IPS-18c (cell line): ENCODE data around the gene LHFPL6.

ENCODE experiments used
- H3K4me3 ChIP-seq: 2 replicates; pipeline ENCODE4 v1.7.0; 2013; ENCODE audit warnings: low read depth, mild to moderate bottlenecking, low read length, moderate library complexity; ENCODE audit not compliant: insufficient read depth
- H3K9me3 ChIP-seq: one replicate; pipeline ENCODE4 v1.6.1; 2013; ENCODE audit warnings: mild to moderate bottlenecking, low read length, moderate library complexity; ENCODE audit not compliant: control insufficient read depth, insufficient read depth

The LHFPL6 gene

GRCh38 chr13:39306639-39307589 is 296.1 kb downstream of the LHFPL6 start:
- no peaks in the 10 kb centered on the region for H3K9me3 ChIP-seq
- H3K4me3 ChIP-seq = no peak overlapping the region

- H3K9me3 ChIP-seq = no peaks in the 10 kb centered on the region
Observed at GRCh38 chr13:39302820-39303219, 300.2 kb downstream of the LHFPL6 start.

DNA sequence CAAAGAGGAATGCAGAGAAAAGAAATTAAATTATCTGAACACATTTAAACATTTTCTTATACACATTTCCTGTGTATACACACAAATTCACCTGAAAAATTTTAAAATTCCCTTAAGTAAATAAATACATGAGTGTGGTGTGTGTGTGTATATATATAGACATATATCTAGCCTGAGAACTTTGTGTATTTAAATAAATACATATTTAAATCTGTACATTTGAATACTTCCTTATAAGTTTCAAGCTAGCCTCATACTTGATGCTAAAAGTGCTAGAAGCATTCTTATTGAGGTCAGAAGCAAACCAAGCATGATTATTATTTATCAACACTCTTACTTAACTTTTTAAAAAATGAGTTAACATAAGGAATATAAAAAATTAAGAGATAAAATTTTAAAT is 304.0 kb downstream of the LHFPL6 start:
- peaks cover 10% of the 10 kb centered on the region for H3K9me3 ChIP-seq
- no peak overlapping the region for H3K4me3 ChIP-seq

More at GRCh38 chr13:39302820-39303219, 300.2 kb downstream of the LHFPL6 start:
- H3K4me3 ChIP-seq = no peak overlapping the region

- Histone ChIP-seq H3K9me3 (peaks cover 10% of the 10 kb centered on the region), H3K4me3 (no peak overlapping the region)
Observed at GRCh38 chr13:39297664-39298171, 305.3 kb downstream of the LHFPL6 start.

GRCh38 chr13:39297023-39297422 is 306.0 kb downstream of the LHFPL6 start:
- Histone ChIP-seq H3K4me3 (no peak overlapping the region), H3K9me3 (peaks cover 10% of the 10 kb centered on the region)

DNA sequence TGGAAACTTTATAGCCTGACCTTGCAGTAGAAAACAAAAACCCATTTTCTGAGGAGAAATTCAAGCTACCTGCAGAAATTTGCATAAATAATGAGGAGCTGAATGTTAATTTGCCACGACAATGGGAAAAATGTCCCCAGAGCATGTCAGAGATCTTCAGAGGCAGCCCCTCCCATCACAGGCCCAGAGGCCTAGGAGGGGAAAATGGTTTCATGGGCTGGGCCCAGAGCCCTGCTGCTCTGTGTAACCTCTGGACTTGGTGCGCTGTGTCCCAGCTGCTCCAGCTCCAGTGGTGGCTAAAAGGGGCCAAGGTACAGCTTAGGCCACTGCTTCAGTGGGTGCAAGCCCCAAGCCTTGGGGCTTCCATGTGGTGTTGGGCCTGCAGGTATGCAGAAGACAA is 306.8 kb downstream of the LHFPL6 start:
- Histone ChIP-seq H3K9me3 (peaks cover 10% of the 10 kb centered on the region), H3K4me3 (no peak overlapping the region)
